GM12878 (cell line): ENCODE results near the gene MRTFB. TPM values are rescaled to one million over a fixed set of nuclear protein-coding genes. Genes with fewer than 3 reads are reported as not detected.

Experiments
- ATAC-seq: fragments of 200-7000 bp; cut with Tn5 transposase; 3 replicates; pipeline ENCODE4 v1.9.1; 2020; ENCODE audit warnings: mild to moderate bottlenecking, moderate library complexity
- Bru-seq: library from RNA; stranded (reverse); fragments of 400-500 nt; gene quantifications from one replicate; lab custom pipeline; 2021; lab: Mats Ljungman, UMichigan
- BruChase-seq, 2 experiments: library from RNA; stranded (reverse); fragments of 400-500 nt; gene quantifications; one replicate each; lab custom pipeline; 2021; lab: Mats Ljungman, UMichigan
- BruUV-seq: library from RNA; stranded (reverse); fragments of 400-500 nt; replicated peaks from 2 replicates; lab custom pipeline; 2021; lab: Mats Ljungman, UMichigan
- CTCF ChIA-PET: fragments of 300-600 bp; sonication (Branson Sonifier 250); formaldehyde crosslinking; extraction: SDS; loops from one replicate; lab custom pipeline; 2021; ENCODE audit warnings: inconsistent platforms; lab: Yijun Ruan, JAX
- POLR2A ChIA-PET: fragments of 350-600 bp; formaldehyde crosslinking; extraction: SDS; loops from one replicate; lab custom pipeline; 2021; ENCODE audit warnings: inconsistent platforms; lab: Charles Lee
- RAD21 ChIA-PET: fragments of 300-600 bp; sonication (Branson Sonifier 250); formaldehyde crosslinking; loops from one replicate; lab custom pipeline; 2023; ENCODE audit warnings: antibody characterized with exemption; ENCODE audit not compliant: unreplicated experiment; lab: Charles Lee
- SMC1A ChIA-PET: fragments of 300-600 bp; sonication (Branson Sonifier 250); formaldehyde crosslinking; loops from one replicate; lab custom pipeline; 2023; ENCODE audit not compliant: unreplicated experiment, uncharacterized antibody; lab: Charles Lee
- DNase-seq: peaks from one replicate; pipeline ENCODE4 v3.0.0-alpha.2; 2011; ENCODE audit warnings: low read depth, low spot score
- FAIRE-seq: peaks from 3 replicates; lab custom pipeline; 2011; peaks lifted over from hg19 to GRCh38; lab: Jason Lieb, UNC
- H2AFZ ChIP-seq: 2 replicates; pipeline ENCODE4 v1.6.0; 2011; ENCODE audit warnings: low read depth, low read length, control low read depth; ENCODE audit not compliant: control insufficient read depth
- H3K27ac ChIP-seq: 2 replicates; pipeline ENCODE4 v1.5.1; 2011; ENCODE audit warnings: control low read depth; ENCODE audit not compliant: control insufficient read depth, insufficient read depth
- H3K27me3 ChIP-seq, 2 experiments: replicated peaks in 1 of 2; 2 replicates each; pipeline versions ENCODE4 v1.6.0 to v1.6.1; 2011; ENCODE audit warnings: low read length in 1 of 2; ENCODE audit not compliant: control insufficient read depth in 2 of 2, insufficient read depth in 2 of 2
- H3K36me3 ChIP-seq, 2 experiments: 2 replicates each; pipeline ENCODE4 v1.5.1; 2011; ENCODE audit warnings: low read length in 1 of 2; ENCODE audit not compliant: control insufficient read depth in 2 of 2, insufficient read depth in 2 of 2
- H3K4me1 ChIP-seq: 2 replicates; pipeline ENCODE4 v1.6.1; 2011; ENCODE audit warnings: mild to moderate bottlenecking, low read length, moderate library complexity, mixed read lengths; ENCODE audit not compliant: control insufficient read depth, insufficient read depth
- H3K4me2 ChIP-seq: 2 replicates; pipeline ENCODE4 v1.6.0; 2011; ENCODE audit warnings: control low read depth; ENCODE audit not compliant: control insufficient read depth, insufficient read depth
- H3K4me3 ChIP-seq: fragments of 200-600 bp; sonication (generic); 2 replicates; pipeline ENCODE4 v1.5.1; 2016
- H3K79me2 ChIP-seq: 2 replicates; pipeline ENCODE4 v1.6.0; 2011; ENCODE audit warnings: low read length; ENCODE audit not compliant: control insufficient read depth, insufficient read depth
- H3K9ac ChIP-seq: 2 replicates; pipeline ENCODE4 v1.8.0; 2011; ENCODE audit warnings: low read length, control low read depth, mixed read lengths; ENCODE audit not compliant: control insufficient read depth, insufficient read depth
- H3K9me3 ChIP-seq: replicated peaks from 3 replicates; pipeline ENCODE4 v1.5.1; 2011; ENCODE audit warnings: mild to moderate bottlenecking, low read length; ENCODE audit not compliant: control insufficient read depth, insufficient read depth
- H4K20me1 ChIP-seq: 2 replicates; pipeline ENCODE4 v1.6.0; 2011; ENCODE audit not compliant: control insufficient read depth, insufficient read depth
- BHLHE40 ChIP-seq, 2 experiments: fragments of 450-650 bp in 1 of 2; IDR thresholded peaks; 2 replicates each; pipeline ENCODE4 v1.6.1; 2011 to 2017; ENCODE audit warnings: low read depth in 2 of 2, borderline replicate concordance in 1 of 2, improper control_type of control experiment in 1 of 2, low read length in 1 of 2, mild to moderate bottlenecking in 1 of 2
- DPF2 ChIP-seq: fragments of 450-650 bp; IDR thresholded peaks from 2 replicates; pipeline ENCODE4 v1.6.1; 2017; ENCODE audit warnings: mild to moderate bottlenecking
- KLF5 ChIP-seq: fragments of 450-650 bp; IDR thresholded peaks from 2 replicates; pipeline ENCODE4 v1.6.1; 2014; ENCODE audit warnings: mild to moderate bottlenecking; ENCODE audit not compliant: partially characterized antibody
- NRF1 ChIP-seq: conservative IDR thresholded peaks from 2 replicates; pipeline ENCODE4 v1.6.1; 2011; ENCODE audit warnings: mild to moderate bottlenecking, low read depth, low read length, improper control_type of control experiment
- POLR2AphosphoS2 ChIP-seq: IDR thresholded peaks from 2 replicates; pipeline ENCODE4 v1.6.1; 2011; ENCODE audit warnings: low read depth, mild to moderate bottlenecking, low read length, improper control_type of control experiment, moderate library complexity
- RB1 ChIP-seq: fragments of 450-650 bp; formaldehyde crosslinking; IDR thresholded peaks from 2 replicates; pipeline ENCODE4 v1.6.1; 2017; ENCODE audit warnings: mild to moderate bottlenecking, borderline replicate concordance
- SMAD5 ChIP-seq: IDR thresholded peaks from 2 replicates; pipeline ENCODE4 v1.6.1; 2016; ENCODE audit warnings: antibody characterized with exemption, low read depth
- TCF12 ChIP-seq: IDR thresholded peaks from 2 replicates; pipeline ENCODE4 v1.6.1; 2011; ENCODE audit warnings: low read depth, mild to moderate bottlenecking, low read length
- ZNF274 ChIP-seq: IDR thresholded peaks from one replicate; pipeline ENCODE4 v1.8.0; 2011; ENCODE audit not compliant: insufficient read length, insufficient read depth
- WGBS: methylation state at CpG from one replicate; pipeline ENCODE4 v1.1.6; 2016; ENCODE audit warnings: low lambda C conversion rate; ENCODE audit not compliant: insufficient replicate concordance, insufficient coverage; ENCODE audit errors: missing lambda C conversion rate; 5-methylcytosine and 5-hydroxymethylcytosine counted together
- in situ Hi-C: fragments of 300-500 bp; cut with MboI; formaldehyde crosslinking; loops from 9 replicates; pipeline ENCODE4 v1.14.3; 2018; ENCODE audit warnings: mixed read lengths
- intact Hi-C: fragments of 100-400 bp; cut with micrococcal nuclease; formaldehyde crosslinking; loops from one replicate; pipeline ENCODE4 v1.14.2; 2022; ENCODE audit not compliant: unreplicated experiment
- long read RNA-seq, 2 experiments: library from polyadenylated mRNA; unstranded; transcript quantifications; one replicate each; pipeline ENCODE4 v2.0.0, GENCODE V29; 2019 to 2020
- polyA minus RNA-seq, 3 experiments: library from RNA; depleted of rRNA, polyadenylated mRNA; stranded (reverse); fragments of >200 nt; gene quantifications; 2 replicates each; pipeline ENCODE4 v1.2.3, GENCODE V29; 2011
- polyA plus RNA-seq, 11 experiments: library from polyadenylated mRNA; depleted of rRNA in 4 of 11; unstranded in 6 of 11; stranded (reverse) in 5 of 11; fragments of >200 nt; fragmentation: Nextera tagmentation in 4 of 11; fragmentation: Illumina TruSeq in 1 of 11; extraction: Ambion mirVana in 4 of 11; extraction: Trizol in 1 of 11; gene quantifications; 1 replicate in 1 of 11; 2 replicates in 10 of 11; pipeline versions ENCODE4 v1.2.1 to v1.2.3, GENCODE V29; 2011 to 2016; ENCODE audit warnings: inconsistent platforms in 2 of 11, missing spikeins in 2 of 11, low read depth in 1 of 11
- total RNA-seq, 4 experiments: library from RNA; depleted of rRNA in 3 of 4; stranded (reverse); fragments of >200 nt in 3 of 4; fragmentation: Illumina TruSeq in 1 of 4; extraction: Trizol in 1 of 4; gene quantifications; 2 replicates each; pipeline versions ENCODE4 v1.2.1 to v1.2.3, GENCODE V29; 2013 to 2021
- TF ChIP-seq, protein P1 (sequence below): IDR thresholded peaks from 2 replicates; pipeline ENCODE4 v1.6.1; 2012; ENCODE audit warnings: low read depth, low read length, improper control_type of control experiment
- TF ChIP-seq, protein P2 (sequence below): fragments of 450-650 bp; formaldehyde crosslinking; IDR thresholded peaks from 2 replicates; pipeline ENCODE4 v1.5.0; 2022; ENCODE audit warnings: mild to moderate bottlenecking, missing genetic modification characterization
- TF ChIP-seq, protein P3 (sequence below): IDR thresholded peaks from 2 replicates; pipeline ENCODE4 v1.6.1; 2011; ENCODE audit warnings: low read depth, low read length, improper control_type of control experiment, borderline replicate concordance

MRTFB gene
- total RNA-seq (2013; cell fraction: nucleolus; rRNA removed): 58.3 and 67.0 TPM in 2 replicates
- total RNA-seq (2014; rRNA removed): 6.7 and 9.1 TPM in 2 replicates
- total RNA-seq (2014; rRNA removed; fragmentation: Illumina TruSeq; extraction: Trizol): 5.9 and 7.3 TPM in 2 replicates
- total RNA-seq (2021): 14.2 and 14.3 TPM in 2 replicates
- polyA plus RNA-seq (2011; ENCODE audit: low read depth): 6.1 TPM
- 7.2 and 8.2 TPM in 2 replicates for polyA plus RNA-seq (2011; rRNA removed)
- polyA plus RNA-seq (2011; cell fraction: cytosol; rRNA removed): 7.8 and 8.2 TPM in 2 replicates
- 19.9 and 25.3 TPM in 2 replicates for polyA plus RNA-seq (2011; cell fraction: nucleus; rRNA removed)
- 4.0 and 4.6 TPM in 2 replicates for polyA plus RNA-seq (2012)
- 9.4 and 10.4 TPM in 2 replicates for polyA plus RNA-seq (2014; fragmentation: Illumina TruSeq; extraction: Trizol)
- polyA plus RNA-seq (2014; fragmentation: Nextera tagmentation; extraction: Ambion mirVana): 1 to 10 TPM; 2.1 to 4.0 TPM
- polyA plus RNA-seq (2014; rRNA removed): 6.8 and 6.9 TPM in 2 replicates
- polyA plus RNA-seq (2016; fragmentation: Nextera tagmentation; extraction: Ambion mirVana): 1 to 10 TPM; 7.8 to 8.5 TPM
- 17.8 and 18.6 TPM in 2 replicates for polyA minus RNA-seq (2011; rRNA and poly(A)+ RNA removed)
- 3.5 and 7.1 TPM in 2 replicates for polyA minus RNA-seq (2011; cell fraction: cytosol; rRNA and poly(A)+ RNA removed)
- polyA minus RNA-seq (2011; cell fraction: nucleus; rRNA and poly(A)+ RNA removed): 17.4 and 32.3 TPM in 2 replicates
- percentile 67 among the genes with signal in this experiment for Bru-seq, nascent RNA
- BruChase-seq, experiment 1, labeled RNA remaining after a 6-hour chase: percentile 61 among the genes with signal in this experiment
- percentile 64 among the genes with signal in this experiment for BruChase-seq, experiment 2, labeled RNA remaining after a 2-hour chase
- long read RNA-seq, experiment 1: 0 reads
- long read RNA-seq, experiment 2, partial matches to known transcripts: 0 of 9 reads
- long read RNA-seq, experiment 2, other reads (novel, unspliced or antisense): 9 of 9 reads

- Histone ChIP-seq H3K79me2 (peaks cover 7% of the 10 kb centered on the region), H2AFZ (peak within 1 kb of the TSS; percentile 99), H3K27ac (peak within 1 kb of the TSS; percentile 64), H4K20me1 (no peaks in the 10 kb centered on the region), H3K4me3 (peak within 1 kb of the TSS; percentile 98), H3K4me2 (peak within 1 kb of the TSS; percentile 99), H3K9ac (peak within 1 kb of the TSS; percentile 88), H3K4me1 (peaks cover 2% of the 10 kb centered on the region; the same call in 1 of the 2 replicates), H3K36me3 (no peaks in the 10 kb centered on the region), H3K9me3 (no peaks in the 10 kb centered on the region), H3K27me3 (no peaks in the 10 kb centered on the region)
- DNase-seq: peak; percentile 25
- no TSS peak for BruUV-seq
- FAIRE-seq: peak; percentile 44
- in situ Hi-C loops (no loop called here), intact Hi-C loops (loop anchor here (2.0 to 5.0 kb wide), 4 partner anchors 51 to 214 kb away; no protein-coding TSS in a partner anchor)
- 3% methylated on average over 40 of the region's 86 CpGs for WGBS
- ChIA-PET POLR2A (interaction anchor here (1.2 kb wide), 1 partner anchor 31 kb away, joined by 3 read pairs; no protein-coding TSS in a partner anchor), SMC1A (interaction anchor here (1.3 kb wide), 1 partner anchor 147 kb away, joined by 5 read pairs; no protein-coding TSS in a partner anchor), RAD21 (interaction anchor here (1.4 to 1.6 kb wide), 2 partner anchors 64 to 147 kb away, joined by 3 to 6 read pairs; no protein-coding TSS in a partner anchor), CTCF (interaction anchor here (1.0 kb wide), 1 partner anchor 147 kb away, joined by 3 read pairs; no protein-coding TSS in a partner anchor)
- ATAC-seq: peak; percentile 93
- TF ChIP-seq DPF2 (peak; percentile 65), SMAD5 (no peak), BHLHE40 (IDR thresholded peaks at IDR 0.05; ENCODE audit: borderline replicate concordance in 1 of 2, low read depth in 2 of 2, low read length in 1 of 2) (peak; percentile 79 to 96; a peak in 3 of 4 replicates), NRF1 (peak; percentile 79), RB1 (peak; percentile 90; the same call in 1 of the 2 replicates), POLR2AphosphoS2 (peak; percentile 47; the same call in 1 of the 2 replicates), KLF5 (peak; percentile 34), TCF12 (0 out of 2 replicates have a peak, but pooled peaks have one; percentile 10), ZNF274 (no peak)
- TF ChIP-seq, protein P1, sequence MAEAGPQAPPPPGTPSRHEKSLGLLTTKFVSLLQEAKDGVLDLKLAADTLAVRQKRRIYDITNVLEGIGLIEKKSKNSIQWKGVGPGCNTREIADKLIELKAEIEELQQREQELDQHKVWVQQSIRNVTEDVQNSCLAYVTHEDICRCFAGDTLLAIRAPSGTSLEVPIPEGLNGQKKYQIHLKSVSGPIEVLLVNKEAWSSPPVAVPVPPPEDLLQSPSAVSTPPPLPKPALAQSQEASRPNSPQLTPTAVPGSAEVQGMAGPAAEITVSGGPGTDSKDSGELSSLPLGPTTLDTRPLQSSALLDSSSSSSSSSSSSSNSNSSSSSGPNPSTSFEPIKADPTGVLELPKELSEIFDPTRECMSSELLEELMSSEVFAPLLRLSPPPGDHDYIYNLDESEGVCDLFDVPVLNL: 0 out of 2 replicates have a peak, but pooled peaks have one; percentile 40
- TF ChIP-seq, protein P2, sequence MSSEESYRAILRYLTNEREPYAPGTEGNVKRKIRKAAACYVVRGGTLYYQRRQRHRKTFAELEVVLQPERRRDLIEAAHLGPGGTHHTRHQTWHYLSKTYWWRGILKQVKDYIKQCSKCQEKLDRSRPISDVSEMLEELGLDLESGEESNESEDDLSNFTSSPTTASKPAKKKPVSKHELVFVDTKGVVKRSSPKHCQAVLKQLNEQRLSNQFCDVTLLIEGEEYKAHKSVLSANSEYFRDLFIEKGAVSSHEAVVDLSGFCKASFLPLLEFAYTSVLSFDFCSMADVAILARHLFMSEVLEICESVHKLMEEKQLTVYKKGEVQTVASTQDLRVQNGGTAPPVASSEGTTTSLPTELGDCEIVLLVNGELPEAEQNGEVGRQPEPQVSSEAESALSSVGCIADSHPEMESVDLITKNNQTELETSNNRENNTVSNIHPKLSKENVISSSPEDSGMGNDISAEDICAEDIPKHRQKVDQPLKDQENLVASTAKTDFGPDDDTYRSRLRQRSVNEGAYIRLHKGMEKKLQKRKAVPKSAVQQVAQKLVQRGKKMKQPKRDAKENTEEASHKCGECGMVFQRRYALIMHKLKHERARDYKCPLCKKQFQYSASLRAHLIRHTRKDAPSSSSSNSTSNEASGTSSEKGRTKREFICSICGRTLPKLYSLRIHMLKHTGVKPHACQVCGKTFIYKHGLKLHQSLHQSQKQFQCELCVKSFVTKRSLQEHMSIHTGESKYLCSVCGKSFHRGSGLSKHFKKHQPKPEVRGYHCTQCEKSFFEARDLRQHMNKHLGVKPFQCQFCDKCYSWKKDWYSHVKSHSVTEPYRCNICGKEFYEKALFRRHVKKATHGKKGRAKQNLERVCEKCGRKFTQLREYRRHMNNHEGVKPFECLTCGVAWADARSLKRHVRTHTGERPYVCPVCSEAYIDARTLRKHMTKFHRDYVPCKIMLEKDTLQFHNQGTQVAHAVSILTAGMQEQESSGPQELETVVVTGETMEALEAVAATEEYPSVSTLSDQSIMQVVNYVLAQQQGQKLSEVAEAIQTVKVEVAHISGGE (CRISPR knock-in tag): no peak
- TF ChIP-seq, protein P3, sequence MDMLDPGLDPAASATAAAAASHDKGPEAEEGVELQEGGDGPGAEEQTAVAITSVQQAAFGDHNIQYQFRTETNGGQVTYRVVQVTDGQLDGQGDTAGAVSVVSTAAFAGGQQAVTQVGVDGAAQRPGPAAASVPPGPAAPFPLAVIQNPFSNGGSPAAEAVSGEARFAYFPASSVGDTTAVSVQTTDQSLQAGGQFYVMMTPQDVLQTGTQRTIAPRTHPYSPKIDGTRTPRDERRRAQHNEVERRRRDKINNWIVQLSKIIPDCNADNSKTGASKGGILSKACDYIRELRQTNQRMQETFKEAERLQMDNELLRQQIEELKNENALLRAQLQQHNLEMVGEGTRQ: no peak
Observed at GRCh38 chr16:14070877-14071575, at the start of gene MRTFB. Gene MRTFB (plus strand): TSS chr16:14071319. CDS start chr16:14140607, 69,288 bp downstream.
